Subcutaneous abdominal adipose tissue (tissue), 5 donors: ENCODE results near the gene SSBP3.
"Not testable (repeated sequence)": the region's sequence is repeated elsewhere in the genome, so short reads cannot be mapped to it uniquely, and the experiment has no call there.

Source experiments
- H3K27ac ChIP-seq: one replicate; pipeline ENCODE4 v1.7.0; 2013; ENCODE audit warnings: low read depth, mild to moderate bottlenecking, inconsistent platforms, low read length, moderate library complexity
- H3K27me3 ChIP-seq, 5 donors: one replicate each; pipeline ENCODE4 v1.7.0; 2013; ENCODE audit warnings: low read length in 5 of 5, inconsistent platforms in 1 of 5; ENCODE audit not compliant: control insufficient read depth in 5 of 5, insufficient read depth in 4 of 5
- H3K36me3 ChIP-seq, 5 donors: one replicate each; pipeline ENCODE4 v1.7.0; 2013; ENCODE audit warnings: low read length in 5 of 5; ENCODE audit not compliant: control insufficient read depth in 5 of 5, insufficient read depth in 5 of 5
- H3K4me1 ChIP-seq, 5 donors: one replicate each; pipeline ENCODE4 v1.7.0; 2013; ENCODE audit warnings: low read length in 5 of 5, mild to moderate bottlenecking in 3 of 5, moderate library complexity in 1 of 5; ENCODE audit not compliant: control insufficient read depth in 5 of 5, insufficient read depth in 5 of 5
- H3K4me3 ChIP-seq, 5 donors: one replicate each; pipeline ENCODE4 v1.7.0; 2013; ENCODE audit warnings: low read length in 5 of 5, low read depth in 1 of 5
- H3K9ac ChIP-seq, 5 donors: one replicate each; pipeline ENCODE4 v1.7.0; 2013; ENCODE audit warnings: low read length in 5 of 5, mild to moderate bottlenecking in 4 of 5, moderate library complexity in 3 of 5
- H3K9me3 ChIP-seq, 5 donors: one replicate each; pipeline ENCODE4 v1.7.0; 2013; ENCODE audit warnings: low read length in 5 of 5; ENCODE audit not compliant: control insufficient read depth in 5 of 5
- donor health status: healthy.
- donor health status: healthy.
- donor health status: healthy.
- donor health status: healthy.
- donor health status: healthy.

Gene SSBP3

GRCh38 chr1:54348700-54349021, 57.5 kb downstream of the SSBP3 start:
- no peak overlapping the region for H3K4me3 ChIP-seq
- peaks cover 0 to 5% (median 2%) of the 10 kb centered on the region in 5 donors for H3K36me3 ChIP-seq
- peaks cover 0 to 3% (median 0%) of the 10 kb centered on the region in 5 donors for H3K4me1 ChIP-seq
- H3K9ac ChIP-seq: no peak overlapping the region
- H3K27ac ChIP-seq: no peak overlapping the region
- H3K9me3 ChIP-seq: no peaks in the 10 kb centered on the region
- H3K27me3 ChIP-seq: no peaks in the 10 kb centered on the region

DNA sequence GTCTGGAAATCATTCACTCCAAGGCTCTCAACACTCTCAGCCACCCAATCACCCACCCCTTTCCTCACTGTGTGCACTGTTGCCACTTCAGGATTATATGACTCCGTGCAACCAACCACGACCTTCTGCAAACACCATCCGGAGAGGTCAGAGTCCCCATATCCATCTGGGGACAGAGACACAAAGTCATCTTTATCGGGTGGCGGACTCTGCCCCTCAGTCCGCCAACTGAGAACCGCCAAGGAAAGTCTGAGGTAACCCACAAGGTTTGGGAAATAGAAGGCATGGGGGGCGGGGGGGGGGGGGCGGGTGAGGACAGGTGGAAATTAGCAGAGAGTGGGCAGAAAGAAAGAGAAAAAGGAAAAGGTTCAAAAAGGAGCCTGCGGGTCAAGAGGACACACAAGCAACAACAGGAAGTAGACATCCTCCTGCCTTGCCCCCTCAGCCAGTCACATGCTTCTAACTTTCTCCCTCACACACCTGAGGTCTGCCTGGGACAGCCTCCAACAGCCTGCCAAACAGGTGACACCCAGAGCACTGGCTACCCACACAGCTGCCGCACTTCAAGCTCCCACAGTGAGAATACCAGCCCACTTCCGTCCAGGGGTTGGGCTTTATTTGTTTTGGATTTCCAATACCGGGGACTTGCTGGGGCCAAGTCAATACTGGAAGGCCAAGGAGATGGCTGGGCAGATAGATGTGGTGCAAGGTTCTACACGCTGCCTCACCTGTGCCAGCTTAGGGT, 58.1 kb downstream of the SSBP3 start:
- Histone ChIP-seq H3K9me3 (no peaks in the 10 kb centered on the region), H3K9ac (no peak overlapping the region), H3K4me3 (no peak overlapping the region), H3K27me3 (no peaks in the 10 kb centered on the region), H3K4me1 (peaks cover 0 to 3% (median 0%) of the 10 kb centered on the region in 5 donors), H3K36me3 (peaks cover 0 to 5% (median 2%) of the 10 kb centered on the region in 5 donors), H3K27ac (no peak overlapping the region)

- H3K9me3 ChIP-seq: no peaks in the 10 kb centered on the region
- H3K9ac ChIP-seq: no peak overlapping the region
- H3K27me3 ChIP-seq: no peaks in the 10 kb centered on the region
- H3K27ac ChIP-seq: no peak overlapping the region
- H3K36me3 ChIP-seq: peaks cover 0 to 5% (median 2%) of the 10 kb centered on the region in 5 donors
- H3K4me3 ChIP-seq: no peak overlapping the region
- H3K4me1 ChIP-seq: peaks cover 0 to 3% (median 0%) of the 10 kb centered on the region in 5 donors
These were observed 58.8 kb downstream of the SSBP3 start for GRCh38 chr1:54347261-54347954.

- not testable (repeated sequence) for H3K4me1 ChIP-seq, H3K27me3 ChIP-seq, H3K9me3 ChIP-seq, H3K36me3 ChIP-seq, H3K27ac ChIP-seq, H3K4me3 ChIP-seq, H3K9ac ChIP-seq
These were observed 60.6 kb downstream of the SSBP3 start for GRCh38 chr1:54345548-54345947.

GRCh38 chr1:54345116-54345515, 61.1 kb downstream of the SSBP3 start:
- H3K4me3 ChIP-seq: no peak overlapping the region
- peaks cover 0 to 3% (median 0%) of the 10 kb centered on the region in 5 donors for H3K4me1 ChIP-seq
- peaks cover 0 to 5% (median 2%) of the 10 kb centered on the region in 5 donors for H3K36me3 ChIP-seq
- no peak overlapping the region for H3K27ac ChIP-seq
- no peaks in the 10 kb centered on the region for H3K9me3 ChIP-seq
- no peaks in the 10 kb centered on the region for H3K27me3 ChIP-seq
- no peak overlapping the region for H3K9ac ChIP-seq

DNA sequence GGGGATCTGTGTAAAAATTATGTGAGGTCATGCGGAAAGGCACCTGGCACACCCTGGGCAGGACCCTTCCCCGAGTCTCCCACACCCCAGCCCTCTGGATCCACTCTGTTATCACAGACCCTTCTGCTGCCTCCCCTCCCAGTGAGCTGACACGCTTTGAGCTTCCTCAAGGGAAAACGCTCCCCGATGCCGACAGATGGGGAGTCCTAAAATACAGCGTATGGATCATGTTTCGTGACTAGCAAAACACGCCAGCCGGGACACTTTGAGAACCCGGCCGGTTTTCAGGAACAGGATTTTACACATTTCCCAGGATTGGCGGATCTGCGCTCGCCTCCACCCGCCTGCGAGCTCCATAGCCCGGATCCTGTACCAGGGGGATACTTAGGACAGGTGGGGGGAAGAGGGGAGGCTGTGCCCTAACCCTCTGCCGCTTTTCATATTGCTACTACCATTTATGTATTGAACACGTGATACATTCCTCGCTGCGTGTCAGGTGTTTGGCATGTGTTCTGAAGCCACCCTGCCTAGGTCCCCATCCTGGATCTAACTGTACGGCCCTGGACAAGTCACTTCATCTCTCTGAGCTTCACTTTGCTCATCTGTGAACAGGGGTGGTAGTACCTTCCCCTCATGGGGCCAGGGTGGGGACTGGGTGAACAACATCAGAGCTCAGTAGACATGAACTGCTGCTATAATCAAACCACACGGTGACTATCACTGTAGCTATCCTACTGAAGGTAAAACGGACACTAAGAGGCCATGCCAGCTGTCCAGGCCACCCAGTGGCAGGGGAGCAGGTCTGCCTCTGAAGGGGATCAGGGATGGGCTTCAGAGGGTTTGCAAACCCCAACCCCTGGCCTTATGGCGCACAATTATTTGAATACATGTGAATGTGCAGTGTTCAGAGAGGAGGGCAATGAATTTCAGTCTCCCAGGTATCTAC, 63.2 kb downstream of the SSBP3 start:
- H3K4me1 ChIP-seq: peaks cover 0 to 4% (median 0%) of the 10 kb centered on the region in 5 donors
- no peaks in the 10 kb centered on the region for H3K9me3 ChIP-seq
- H3K9ac ChIP-seq: peak overlapping the region in 1 of 5 donors; percentile 9
- H3K4me3 ChIP-seq: no peak overlapping the region
- H3K36me3 ChIP-seq: peaks cover 0 to 5% (median 0%) of the 10 kb centered on the region in 5 donors
- no peak overlapping the region for H3K27ac ChIP-seq
- H3K27me3 ChIP-seq: no peaks in the 10 kb centered on the region

DNA sequence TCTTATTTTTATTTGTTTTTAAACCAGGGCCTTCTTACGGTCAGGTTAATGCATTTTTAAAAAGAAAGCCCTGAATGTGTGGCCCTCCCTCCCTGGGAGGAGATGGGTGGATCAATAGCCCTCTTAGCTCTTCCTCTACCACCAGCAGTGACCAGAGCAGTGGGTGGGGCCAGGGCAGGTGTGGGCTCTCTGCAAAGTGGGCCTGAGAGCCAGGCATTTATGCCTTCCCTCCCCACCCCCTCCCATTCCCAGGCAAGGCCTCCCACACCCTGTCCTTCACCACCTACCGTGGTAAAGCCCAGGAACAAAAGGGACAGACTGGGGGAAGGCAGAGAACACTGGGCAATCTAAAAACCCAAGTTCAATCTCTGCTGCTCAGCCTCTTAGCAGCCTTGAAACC, 63.9 kb downstream of the SSBP3 start:
- Histone ChIP-seq H3K36me3 (peaks cover 0 to 5% (median 0%) of the 10 kb centered on the region in 5 donors), H3K27me3 (no peaks in the 10 kb centered on the region), H3K9me3 (no peaks in the 10 kb centered on the region), H3K4me3 (no peak overlapping the region), H3K4me1 (peaks cover 0 to 8% (median 0%) of the 10 kb centered on the region in 5 donors), H3K27ac (no peak overlapping the region), H3K9ac (no peak overlapping the region)

- H3K9me3 ChIP-seq: no peaks in the 10 kb centered on the region
- no peak overlapping the region for H3K9ac ChIP-seq
- no peak overlapping the region for H3K27ac ChIP-seq
- H3K4me3 ChIP-seq: no peak overlapping the region
- H3K4me1 ChIP-seq: peaks cover 0 to 11% (median under 1%) of the 10 kb centered on the region in 5 donors
- no peaks in the 10 kb centered on the region for H3K27me3 ChIP-seq
- H3K36me3 ChIP-seq: peaks cover 0 to 5% (median 0%) of the 10 kb centered on the region in 5 donors
These were observed 64.4 kb downstream of the SSBP3 start for GRCh38 chr1:54341763-54342162.

GRCh38 chr1:54340878-54341277, 65.3 kb downstream of the SSBP3 start:
- Histone ChIP-seq H3K27ac (no peak overlapping the region), H3K4me1 (peaks cover 0 to 19% (median 10%) of the 10 kb centered on the region in 5 donors), H3K4me3 (no peak overlapping the region), H3K36me3 (peaks cover 0 to 5% (median 0%) of the 10 kb centered on the region in 5 donors), H3K9ac (no peak overlapping the region), H3K27me3 (no peaks in the 10 kb centered on the region), H3K9me3 (no peaks in the 10 kb centered on the region)
